GM19455 (cell line): Measurements from ENCODE around the gene CDK4.
A peak's percentile ranks its signal among the peaks of the same experiment; 100 is the strongest.

ENCODE experiments used
- ATAC-seq: cut with Tn5 transposase; IDR thresholded peaks from one replicate; pipeline ENCODE4 v1.9.1; 2021; ENCODE audit not compliant: unreplicated experiment

Gene CDK4

DNA sequence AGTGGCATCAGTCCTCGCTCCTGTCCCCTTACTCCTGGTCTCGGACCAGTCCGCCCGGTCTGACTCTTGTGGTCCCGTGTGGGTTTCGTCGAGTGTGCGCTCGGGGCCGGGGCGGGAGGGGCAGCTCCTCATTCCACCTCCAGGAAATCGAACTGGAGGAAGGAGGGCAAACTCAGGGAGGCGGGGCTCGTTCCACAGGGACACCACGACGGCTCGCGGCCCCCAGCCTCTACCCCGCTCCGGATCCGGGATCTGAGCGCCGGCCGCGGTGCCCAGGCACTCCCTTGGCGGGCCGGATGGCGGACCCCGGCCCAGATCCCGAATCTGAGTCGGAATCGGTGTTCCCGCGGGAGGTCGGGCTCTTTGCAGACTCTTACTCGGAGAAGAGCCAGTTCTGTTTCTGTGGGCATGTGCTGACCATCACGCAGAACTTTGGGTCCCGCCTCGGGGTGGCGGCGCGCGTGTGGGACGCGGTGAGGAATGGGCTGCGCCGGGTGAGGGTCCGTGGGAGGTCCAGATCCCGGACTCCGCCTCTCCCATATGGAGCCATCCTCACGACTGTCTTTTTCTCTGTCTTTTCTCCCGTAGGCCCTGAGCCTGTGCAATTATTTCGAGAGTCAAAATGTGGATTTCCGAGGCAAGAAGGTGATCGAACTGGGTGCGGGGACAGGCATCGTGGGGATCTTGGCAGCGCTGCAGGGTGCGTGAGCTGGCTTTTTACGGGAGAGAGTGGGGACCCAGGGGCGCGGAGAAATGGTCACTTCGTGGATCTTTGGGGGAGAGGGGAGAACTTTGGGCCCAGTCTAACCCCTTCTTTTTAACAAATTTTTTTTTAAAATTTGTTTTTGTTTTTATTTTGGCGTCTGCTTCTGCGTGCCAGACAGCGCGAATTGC is 20.6 kb upstream of the CDK4 start, which contains the start of gene EEF1AKMT3:
Gene EEF1AKMT3 (plus strand): TSS at position 186 of the 894 bp plus-strand sequence. CDS start 111 bp downstream, at position 297.
- ATAC-seq = peak; percentile 29

DNA sequence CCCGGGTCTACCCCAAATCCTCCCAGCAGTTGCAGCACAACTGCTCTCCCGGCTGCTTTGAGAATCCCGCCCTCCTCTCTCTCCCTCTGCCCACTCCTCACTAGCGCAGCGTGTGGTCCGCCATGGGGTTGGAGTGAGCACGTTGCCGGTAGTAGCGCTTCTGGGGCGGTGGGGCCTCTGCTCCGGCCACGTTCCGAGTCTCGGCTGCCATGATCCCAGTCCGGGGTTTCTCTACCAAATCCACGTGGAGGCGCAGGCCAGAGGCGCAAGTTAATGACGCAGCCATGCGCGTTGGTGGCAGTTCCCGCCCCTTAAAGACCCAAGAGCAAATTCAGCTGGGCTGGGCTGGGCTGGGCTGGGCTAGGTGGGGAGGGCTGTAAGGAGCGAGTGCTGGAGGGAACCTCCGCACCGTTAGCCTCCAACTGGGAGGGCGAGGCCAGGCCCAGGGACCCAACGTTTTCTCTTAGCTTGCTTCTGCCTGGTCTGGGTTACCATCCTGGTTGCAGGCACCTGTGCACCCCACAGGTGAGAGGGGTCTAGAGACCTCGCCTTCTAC is 19.8 kb upstream of the CDK4 start, which contains the start of gene METTL1:
Gene METTL1 (minus strand): TSS at position 233 of the 556 bp plus-strand sequence. CDS start 22 bp downstream, at position 211.
- ATAC-seq = peak; percentile 82

DNA sequence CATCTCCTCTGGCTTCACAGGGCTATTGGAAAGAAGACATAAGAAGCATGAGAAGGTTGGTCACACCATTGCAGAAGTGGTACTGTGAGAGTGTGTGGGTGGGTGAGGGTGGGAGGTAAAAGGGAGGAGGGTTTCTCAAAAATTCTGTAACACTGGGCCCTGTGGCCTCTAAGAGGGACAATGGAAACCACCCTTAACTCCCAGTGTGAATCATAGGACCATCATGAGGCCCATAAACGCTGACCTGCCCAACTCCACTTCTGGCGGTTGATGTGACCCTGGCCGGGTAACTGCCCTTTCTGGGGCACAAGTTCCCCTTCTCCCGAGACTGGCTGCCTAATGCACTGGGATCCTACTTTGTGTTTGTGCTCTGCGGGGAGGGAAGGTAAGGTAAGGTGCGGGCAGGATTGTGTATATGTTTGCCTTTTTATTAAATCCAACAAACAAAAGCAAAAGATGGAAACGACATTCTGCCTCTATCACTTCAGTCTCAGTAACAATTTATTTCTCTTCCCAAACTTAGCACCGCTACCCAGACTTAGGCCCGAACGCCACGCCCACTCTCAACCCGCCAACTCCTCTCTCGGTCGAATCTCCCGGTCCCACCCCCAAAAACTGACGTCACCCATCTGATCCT is 19.2 kb upstream of the CDK4 start:
- ATAC-seq = peak; percentile 71

DNA sequence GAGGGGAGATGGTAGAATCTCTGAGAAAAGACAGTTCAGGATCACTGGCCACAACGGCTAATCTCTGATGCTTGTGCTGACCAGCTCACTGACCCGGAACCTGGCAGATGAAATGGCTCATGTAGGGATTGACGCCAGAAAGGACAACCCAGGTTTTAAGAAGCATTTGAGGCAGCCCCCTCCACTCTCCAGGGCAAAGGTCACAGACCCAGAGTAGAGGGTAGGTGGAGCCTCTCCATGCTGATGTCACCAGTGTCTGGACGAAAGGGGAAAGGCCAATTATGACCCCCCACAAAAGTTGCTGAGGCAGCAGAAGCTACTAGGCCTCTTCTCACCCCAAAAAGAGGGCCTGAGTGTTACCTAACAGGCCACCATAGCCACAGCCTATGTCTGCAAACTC is 18.6 kb upstream of the CDK4 start:
- ATAC-seq = no peak

DNA sequence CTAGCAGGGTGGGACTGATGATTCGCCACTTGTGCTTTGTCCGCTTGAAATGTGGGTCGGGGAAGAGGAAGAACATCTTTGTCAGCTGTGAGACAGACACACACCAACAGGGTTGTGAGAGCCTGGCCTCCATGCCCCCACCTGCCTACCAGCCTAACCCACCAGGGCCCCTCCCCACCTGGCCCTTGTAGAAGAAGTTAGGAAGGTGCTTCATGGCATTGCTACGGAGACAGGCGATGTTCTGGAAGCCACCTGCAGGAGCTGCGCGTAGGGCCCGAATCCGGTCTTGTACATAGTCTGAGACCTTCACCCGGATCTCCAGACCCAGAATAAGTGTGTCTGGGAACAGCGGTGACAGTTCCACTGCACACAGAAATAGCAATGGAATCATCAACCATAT is 17.5 kb upstream of the CDK4 start:
- ATAC-seq = no peak

DNA sequence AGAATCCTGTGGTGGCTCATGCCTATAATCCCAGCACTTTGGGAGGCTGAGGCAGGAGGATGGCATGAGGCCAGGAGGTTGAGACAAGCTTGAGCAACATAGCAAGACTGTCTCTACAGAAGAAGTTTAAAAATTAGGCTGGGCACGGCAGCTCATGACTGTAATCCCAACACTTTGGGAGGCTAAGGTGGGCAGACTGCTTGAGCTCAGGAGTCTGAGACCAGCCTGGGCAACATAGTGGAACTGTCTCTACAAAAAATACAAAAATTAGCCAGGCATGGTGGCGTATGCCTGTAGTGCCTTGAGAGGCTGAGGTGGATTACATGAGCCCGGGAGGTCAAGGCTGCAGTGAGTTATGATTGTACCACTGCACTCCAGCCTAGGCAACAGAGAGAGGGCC is 15.8 kb upstream of the CDK4 start:
- no peak for ATAC-seq

DNA sequence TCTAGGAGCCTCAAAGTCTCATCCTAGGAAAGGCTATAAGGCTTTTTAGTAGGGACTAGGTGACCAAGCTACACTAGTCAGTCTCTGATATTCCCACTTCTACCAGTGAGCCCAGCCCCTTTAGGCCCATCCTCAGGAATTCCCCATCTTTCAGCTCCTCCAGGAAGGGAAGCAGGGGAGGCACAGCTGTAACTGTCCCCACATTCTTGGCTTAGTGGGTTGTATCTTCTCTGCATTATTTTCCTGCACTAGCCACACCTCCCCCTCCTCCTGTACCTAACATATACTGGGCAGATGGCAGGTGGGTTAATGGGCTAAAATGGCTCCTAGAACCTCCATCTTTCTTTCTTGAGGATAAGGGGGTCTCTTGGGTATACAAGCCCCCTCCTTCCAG is 15.2 kb upstream of the CDK4 start:
- ATAC-seq = no peak

DNA sequence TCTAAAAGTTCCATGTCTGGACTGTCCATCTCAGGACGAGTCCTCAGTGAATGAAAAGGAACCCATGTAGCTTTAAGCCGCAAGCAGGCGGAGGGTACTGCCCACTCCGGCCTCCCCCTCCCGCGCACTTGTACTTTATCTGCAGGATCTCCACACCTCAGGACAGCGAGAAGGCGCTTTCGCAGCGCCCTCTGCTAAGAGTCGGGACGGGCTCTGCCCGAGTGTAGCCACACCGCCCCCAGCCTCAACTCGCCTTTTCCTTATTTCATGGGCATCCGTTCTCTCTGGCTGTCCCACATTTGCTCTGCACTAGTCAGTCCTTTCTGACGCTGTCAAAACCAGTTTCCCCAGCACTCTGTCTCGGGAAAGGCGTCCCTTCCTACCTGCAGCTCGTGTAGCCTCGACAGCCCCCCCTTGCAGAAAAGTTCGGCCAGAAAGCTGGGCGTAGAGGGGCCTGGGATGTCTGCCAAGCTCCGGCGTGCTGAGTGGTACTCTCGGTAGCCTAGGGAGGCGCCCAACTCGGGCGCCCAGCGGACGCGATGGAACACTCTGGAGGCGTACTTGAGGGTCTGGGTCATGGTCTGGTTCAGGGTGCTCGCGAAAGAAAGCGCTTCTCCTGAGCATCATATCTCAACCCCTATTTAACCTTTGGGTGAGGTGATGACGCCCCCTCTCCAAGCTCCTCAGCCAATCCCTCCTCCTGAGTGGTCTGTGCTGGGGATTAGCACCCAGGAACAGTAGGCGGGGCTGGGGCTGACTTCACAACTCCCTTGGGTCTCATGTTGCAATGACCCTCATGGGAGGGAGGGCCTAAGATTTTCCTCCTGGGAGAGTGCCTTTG is 14.6 kb upstream of the CDK4 start, which contains the start of gene CYP27B1:
Gene CYP27B1 (minus strand): TSS at position 615 of the 841 bp plus-strand sequence. CDS start 37 bp downstream, at position 578.
- no peak for ATAC-seq

DNA sequence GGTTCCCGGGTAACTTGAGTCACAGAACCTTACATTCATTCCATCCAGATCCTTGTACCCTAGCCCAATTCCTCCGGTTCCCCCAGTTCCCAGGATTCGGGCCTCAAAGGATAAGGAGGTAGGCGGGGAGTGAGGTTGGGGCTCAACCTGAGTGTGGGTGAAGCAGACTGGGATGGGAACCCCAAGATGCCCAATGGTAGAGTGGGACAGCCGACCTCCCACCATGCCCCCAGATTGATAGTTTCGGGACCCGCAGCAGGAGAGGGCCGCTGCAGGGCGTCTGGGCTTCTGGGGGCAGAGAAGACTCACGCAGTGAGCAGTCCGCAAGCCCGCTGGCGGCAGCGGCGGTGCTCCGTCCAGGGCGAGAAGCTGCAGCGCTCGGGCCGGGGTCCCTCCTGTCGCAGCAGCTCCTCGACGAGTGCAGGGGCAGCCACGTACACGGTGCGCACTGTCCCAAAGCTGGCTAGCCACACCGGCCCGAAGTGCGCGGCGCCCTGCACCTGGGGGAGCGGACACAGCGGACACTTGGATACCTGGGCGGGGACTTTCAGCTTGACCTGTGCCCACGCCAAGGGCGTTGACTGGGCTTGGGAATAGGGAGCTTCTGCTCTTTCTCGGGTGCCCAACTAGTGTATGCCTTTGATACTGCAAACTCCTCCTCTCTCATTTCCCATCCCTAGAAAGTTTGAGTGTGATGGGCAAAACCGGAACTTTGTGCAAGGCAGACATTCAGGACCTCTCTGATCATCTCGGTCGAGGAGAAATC is 13.8 kb upstream of the CDK4 start:
- ATAC-seq = no peak

DNA sequence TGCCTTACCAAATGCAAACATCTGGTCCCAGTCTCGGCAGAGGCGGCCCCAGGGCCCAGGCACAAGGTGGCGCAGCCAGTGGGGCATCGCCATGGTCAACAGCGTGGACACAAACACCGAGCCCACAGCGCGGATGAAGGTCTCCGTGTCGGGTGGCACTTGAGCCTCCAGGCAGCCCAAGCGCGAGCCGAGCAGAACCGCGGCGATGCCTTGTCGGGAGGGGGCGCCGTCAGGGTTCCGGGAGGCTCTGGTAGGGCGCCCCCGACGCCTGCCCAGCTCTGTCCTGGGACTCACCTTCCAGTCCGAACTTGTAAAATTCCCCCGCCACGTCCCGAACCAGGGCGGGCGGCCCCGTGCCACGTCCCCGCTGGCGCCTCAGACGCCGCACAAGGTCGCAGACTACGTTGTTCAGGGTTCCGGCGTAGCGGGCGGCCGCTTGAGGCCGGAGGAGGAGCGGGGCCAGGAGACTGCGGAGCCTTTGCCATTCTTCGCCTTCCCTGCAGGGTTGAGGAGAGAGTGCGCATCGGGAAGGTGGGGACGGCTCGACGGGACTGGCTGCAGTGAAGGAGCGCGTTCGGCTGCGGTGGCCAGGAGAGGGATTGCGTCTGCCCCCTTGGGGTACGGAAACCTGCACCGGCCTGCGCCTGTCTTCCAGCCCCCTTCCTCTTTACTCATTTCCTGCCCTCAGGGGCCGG is 13.0 kb upstream of the CDK4 start:
- peak; percentile 62 for ATAC-seq

DNA sequence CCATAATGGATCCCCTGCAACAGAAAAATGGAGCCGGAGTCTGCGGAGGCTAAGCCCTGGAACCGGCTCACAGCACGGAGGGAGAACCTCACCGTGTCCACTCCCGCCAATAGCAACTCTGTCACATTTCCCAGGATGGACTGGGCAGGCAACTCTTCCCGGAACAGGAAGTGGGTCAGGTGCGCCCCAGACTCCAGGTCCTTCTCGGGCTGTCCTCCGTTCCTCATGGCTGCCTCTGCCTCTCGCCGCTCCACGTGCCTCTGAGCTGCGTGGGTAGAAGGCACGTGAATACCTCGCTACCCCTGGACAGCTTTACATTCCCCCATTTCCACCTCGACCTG is 12.5 kb upstream of the CDK4 start:
- ATAC-seq = no peak

DNA sequence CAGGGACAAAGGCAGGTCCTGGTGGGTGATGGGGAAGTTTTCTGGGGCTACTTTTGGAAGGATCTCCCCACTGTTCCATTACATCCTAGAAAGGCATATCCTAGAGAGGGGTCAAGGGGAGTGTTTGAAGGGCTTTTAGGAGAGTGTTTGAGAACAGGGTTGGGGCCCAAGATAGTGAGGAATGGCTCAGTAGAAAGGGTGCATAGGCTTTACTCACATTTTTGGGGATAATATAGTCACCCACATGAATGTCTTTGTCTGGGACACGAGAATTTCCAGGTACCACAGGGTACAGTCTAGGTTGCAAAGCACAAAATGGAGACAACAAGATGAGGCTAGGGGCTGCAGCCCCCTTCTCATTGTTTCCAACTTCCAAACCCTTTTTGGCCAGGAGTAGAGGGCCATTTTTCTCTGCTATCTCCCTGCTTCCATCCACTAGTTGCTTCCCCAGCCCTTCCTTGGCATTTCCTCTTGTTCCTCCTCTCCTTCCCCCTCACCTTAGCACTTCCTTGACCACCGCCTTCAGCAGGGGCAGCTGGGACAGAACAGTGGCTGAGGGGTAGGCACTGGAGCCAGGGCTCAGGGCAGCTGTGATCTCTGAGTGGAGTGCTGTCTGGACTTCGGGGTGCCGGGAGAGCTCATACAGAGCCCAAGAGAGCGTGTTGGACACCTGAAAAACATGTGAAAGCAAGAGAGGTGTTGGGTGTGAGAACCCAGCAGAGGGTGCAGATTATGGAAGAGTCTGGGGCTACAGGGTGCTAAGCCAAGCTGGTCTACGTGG is 12.0 kb upstream of the CDK4 start:
- ATAC-seq = no peak

DNA sequence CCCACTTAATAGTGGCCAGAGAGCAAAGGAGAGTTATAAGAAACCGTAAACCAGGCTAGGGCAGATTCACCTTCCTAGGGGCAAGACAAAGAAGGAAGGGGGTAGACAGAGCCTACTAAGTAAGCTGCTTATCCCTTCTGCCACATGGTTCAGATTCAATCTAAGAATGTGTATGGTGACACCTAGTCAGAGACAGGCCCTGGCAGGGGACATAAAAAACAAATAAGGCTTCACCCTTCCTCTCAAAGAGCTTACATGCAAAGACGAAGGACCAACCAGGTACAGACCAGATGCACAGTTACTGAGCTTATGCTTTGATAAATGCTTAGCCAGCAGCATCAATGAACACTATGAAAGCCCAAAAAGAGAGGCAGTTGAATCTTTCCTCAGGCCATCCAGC is 10.4 kb upstream of the CDK4 start:
- no peak for ATAC-seq

DNA sequence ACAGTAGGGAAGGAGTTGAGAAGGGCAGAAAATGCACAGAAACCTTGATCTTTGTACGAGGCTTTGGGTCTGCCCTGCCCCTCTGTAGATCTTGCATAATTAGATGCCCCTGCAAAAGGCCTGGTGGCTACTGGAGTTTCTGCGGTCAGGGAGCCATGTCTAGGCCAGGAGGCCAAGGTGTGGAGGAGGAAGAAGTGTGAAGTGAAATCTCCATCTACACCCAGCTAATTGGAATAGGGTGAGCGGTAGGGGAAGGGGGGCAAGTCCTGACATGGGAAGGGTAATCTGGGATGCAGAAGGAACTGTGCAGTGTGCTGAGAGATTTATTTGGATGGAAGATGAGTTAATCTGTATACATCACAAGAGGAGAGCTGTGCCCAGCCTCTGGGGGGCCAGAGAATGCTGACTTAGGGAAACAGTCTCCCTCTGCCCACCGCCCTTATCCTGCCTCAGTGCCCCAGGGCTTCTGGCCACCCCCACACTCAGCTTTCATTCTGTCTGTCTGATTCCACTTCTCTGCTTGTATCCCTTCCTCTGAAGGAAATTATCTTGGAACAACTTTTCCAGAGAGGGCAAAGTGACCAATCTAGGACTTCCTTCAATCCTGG is 9.4 kb upstream of the CDK4 start:
- no peak for ATAC-seq

DNA sequence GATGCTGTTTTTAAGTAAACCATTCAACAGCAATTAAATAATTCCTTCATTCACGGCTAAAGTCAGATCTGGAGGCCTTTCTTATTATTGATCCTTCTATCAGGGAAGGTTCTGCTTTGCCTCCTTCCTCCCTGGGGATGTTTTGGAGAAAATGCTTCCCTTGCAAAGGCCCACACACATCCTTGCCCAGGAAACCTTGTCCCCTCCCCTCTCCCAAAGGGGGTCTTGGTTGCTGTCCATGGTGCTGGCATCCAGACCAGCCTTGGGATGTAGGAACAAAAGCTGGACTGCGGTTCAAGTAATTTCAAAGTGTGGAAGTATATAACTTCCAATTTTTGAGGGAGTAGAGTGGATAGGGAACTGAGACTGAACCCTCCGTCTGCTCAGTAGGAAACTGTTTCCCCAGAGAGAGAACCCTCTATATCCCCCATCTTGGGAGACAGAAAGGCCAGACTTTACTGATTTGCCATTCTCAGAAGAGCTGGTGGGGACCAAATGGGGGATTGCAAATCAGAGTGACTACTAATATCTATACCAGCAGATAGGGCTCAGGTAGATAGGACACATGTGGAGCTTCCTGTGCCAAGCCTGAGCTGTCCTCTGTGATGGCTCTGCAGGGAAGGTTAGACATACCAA is 8.4 kb upstream of the CDK4 start:
- no peak for ATAC-seq

DNA sequence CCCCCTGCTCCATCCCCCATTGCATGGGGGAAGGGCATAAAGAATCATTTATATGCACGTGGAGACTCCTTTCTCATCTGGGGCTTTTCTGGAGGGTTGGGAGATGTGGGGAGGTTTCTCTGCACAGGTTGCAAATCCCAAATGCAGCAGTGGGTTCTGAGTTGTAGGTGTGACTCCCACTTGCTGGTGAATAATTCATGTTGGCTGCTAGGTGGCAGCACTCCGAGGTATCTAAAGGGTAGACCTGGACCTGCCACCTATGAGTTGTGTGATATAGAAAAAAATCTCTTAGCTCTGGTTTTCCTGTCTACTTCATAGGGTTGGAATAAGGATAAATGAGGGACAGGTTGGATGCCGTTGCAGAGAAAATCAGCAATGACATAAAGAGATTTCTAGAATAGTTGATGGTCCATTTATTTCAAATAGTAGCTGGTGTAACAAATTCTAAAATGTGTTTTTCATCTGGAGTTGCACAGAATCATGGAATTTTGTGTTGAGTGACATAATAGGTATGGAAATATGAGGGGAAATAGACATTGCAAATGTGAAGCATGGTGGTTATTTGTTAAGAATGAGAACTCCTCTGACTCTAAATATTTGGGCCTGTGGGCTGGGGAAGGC is 7.4 kb upstream of the CDK4 start:
- ATAC-seq = no peak

DNA sequence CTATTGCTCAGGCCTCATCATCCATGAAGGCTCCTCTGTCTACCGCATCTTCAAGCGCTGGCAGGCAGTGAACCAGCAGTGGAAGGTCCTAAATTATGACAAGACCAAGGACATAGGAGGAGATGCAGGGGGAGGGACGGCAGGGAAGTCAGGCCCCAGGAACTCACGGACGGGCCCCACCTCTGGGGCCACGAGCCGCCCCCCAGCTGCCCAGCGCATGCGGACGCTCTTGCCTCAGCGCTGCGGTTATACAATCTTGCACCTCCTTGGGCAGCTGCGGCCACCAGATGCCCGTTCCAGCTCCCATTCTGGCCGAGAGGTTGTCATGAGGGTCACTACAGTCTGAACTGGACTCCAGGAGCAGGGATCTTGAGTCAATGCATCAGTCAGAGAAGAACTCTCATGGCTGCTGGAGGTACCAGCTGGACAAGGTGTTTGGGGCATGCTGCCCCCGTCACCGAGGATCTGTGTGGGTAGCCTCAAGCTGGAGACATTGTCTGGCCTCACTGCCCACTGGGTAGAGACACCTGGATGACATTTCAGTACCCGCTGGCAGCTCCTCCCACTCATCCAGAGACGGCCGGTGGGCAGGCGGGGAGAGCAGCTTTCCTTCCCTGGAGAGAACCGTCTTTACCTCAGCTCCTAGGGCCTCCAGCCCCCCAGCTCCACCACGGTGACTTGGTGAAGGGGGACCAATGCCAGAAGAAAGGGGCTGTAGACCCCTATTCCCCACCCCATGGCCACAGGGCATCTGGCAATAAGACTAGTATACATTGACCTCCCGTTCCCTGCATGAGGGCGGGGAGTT is 6.6 kb upstream of the CDK4 start:
- no peak for ATAC-seq
